ENCODE data around the gene NUP42. TPM values are rescaled to one million over a fixed set of nuclear protein-coding genes. Genes with fewer than 3 reads are reported as not detected.

Gene NUP42
- total RNA-seq, 1 donor from 2014 or later: 48.3 TPM

DNA sequence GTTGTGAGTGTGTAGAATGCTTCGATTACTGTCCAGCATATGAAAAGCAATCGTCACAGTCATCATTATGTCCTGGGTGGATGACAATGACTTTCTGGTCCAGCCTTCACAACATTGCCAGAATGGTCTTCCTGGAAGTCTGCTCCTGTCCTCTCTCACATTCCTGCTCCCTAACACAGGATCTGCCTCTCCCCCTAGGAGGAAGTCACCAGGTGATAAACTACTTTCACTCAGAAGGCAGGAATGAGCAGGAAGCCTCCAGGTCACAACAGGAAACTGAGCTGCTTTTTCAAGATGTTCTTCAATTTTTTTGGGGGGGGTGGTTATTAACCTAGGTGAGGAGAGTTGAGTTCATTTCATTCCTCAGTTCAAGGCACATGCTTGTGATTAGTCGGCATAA is 51.1 kb downstream of the NUP42 start:
- intact Hi-C loops (cut with micrococcal nuclease): no loop called here

DNA sequence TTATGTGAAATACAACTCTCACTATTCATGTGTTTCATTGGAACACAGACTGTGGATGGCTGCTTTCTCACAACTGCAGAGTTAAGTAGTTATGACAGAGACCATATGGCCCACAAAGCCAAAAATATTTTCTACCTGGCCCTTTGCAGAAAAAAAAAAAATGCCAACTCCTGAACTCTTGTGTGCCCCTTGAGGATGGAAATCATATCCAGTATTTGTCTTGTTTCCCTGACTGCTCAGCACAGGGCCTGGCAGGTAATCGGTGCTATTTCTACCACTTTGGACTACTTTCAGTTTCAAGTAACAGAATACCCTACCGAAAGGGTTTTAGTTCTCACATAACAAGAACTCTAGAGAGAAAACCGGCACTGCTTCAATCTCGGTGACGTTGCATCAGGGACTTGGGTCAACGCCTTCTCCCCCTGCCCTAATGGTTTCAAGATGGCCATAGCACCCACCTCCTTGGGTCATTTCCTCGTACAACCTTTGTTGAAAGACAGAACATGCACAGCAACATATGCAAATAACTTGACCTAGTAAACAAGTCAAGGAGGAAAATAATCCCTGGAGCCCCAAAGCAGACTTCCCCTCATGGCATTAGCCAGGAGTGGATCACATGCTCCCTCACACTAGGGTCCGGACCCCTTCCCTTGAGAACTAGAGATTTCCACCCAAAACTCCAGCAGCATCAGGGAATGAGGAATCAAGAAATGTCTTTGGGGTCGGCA is 52.9 kb downstream of the NUP42 start:
- intact Hi-C loops (cut with micrococcal nuclease): no loop called here

DNA sequence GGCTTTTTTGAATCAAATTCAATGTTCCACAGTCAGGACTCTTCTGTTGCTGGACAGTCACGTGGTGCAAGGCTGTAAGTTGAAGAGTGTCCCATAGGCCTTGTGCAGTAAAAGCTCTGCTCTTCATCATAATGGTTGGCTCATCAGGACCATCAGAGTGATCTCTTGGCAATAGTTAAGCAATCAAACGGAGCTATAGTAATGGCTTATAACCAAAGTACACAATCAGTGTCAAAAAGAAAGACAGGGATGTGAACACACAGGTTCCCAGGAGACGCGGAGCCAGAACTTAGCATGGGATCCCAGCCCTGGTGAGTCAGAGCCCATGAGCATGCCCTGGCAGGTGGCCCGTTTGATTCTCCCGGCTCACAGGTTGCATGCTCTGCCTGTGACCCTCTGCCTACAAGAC is 54.0 kb downstream of the NUP42 start:
- intact Hi-C loops (cut with micrococcal nuclease): no loop called here

DNA sequence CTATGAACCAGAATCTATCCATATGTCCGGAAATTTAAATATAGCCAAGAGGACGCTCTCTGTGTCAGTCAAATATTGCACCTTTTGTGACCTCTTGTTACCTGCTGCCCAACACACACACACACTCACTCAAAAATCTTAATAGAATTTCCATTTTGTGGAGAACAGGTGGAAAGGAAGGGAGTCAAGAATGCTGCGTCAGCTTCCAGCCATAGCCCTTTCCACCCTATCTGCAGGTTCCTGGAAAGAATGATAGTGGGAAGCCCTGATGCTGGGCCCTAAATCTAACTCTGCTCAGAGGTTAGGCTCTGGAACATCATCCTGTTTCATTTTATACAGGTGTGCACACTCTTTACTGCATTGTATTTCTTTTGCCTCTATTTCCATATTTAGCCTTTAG is 55.2 kb downstream of the NUP42 start:
- intact Hi-C loops (cut with micrococcal nuclease): no loop called here

DNA sequence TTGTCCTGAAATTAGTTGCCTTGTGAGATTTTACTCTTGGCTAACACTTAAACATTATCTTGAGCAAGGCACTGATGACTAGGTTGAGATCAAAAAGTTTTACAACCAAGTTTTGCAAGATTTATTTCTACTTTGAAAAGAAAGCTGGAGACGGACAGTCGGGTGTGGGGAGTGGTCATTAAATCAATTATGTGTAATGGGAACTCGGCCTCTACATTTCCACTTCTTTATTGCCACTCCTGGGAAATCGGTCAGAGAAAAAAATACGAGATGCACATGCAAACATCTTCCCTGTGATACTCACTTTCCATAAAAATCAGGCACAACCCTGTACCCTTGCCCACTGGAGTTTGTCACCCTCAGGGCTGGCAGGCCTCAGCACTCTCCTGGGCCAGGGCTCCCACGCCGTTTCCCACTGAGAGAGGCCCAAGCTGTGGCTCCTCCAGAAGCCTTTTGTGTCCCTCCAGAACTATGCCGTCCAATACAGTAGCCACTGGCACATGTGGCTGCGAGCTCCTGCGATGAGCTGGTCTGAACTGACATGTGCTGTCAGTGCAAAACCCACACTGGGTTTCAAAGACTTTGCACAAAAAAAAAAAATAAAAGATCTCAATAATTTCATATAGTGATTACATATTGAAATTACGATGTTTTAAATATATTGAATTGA is 57.3 kb downstream of the NUP42 start:
- intact Hi-C loops (cut with micrococcal nuclease): no loop called here

DNA sequence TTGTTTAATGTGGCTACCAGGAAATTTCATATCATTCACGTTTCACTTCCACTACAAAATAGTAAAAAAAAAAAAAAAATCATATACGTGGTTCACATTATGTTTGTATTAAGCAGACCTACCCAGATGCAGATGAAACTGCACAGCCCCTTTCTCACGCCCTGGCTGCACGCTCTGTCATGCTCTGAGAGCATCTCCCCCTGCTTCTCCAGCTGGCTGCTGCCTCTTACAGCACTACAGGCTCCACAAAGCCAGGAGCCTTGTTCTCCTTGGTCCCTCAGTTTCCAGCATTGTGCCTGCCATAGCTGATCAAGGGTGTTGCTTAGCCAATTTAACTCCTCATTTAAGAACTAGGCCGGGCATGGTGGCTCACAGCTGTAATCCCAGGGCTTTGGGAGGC is 57.9 kb downstream of the NUP42 start:
- intact Hi-C loops (cut with micrococcal nuclease): no loop called here

DNA sequence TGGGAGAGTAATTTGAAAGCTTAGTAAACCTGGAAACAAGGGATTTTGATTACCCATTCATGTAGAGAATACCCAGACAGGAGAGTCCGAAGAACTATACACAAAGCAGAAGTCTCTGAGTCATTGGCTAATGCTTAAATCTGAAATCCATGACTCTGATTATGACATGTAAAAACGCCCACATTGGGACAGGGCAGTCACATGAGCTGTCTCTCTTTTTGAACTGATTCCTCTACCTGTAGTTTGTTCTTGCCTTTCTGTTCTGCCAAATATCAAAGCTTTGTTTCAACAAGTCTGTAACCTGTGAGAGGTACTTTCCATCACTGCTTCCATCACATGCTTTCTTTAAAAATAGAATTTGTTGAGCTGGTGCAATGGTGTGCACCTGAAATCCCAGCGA is 60.5 kb downstream of the NUP42 start:
- intact Hi-C loops (cut with micrococcal nuclease): no loop called here

DNA sequence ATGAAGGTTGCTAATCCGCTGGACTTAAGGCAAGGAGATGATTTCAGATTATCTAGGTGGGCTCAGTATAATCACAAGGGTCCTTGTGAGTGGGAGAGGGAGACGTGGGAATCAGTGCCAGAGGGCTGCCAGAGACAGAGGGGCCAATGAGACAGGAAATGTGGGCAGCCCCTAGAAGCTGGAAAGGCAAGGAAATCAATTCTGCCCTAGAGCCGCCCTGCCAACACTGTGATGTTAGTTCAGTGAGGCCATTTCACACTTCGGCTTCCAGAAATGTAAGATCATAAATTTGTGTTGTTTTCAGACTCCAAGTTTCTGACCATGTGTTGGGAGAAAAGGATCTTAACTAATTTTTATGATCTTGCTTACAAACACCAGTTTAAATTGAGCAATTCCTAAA is 61.1 kb downstream of the NUP42 start:
- intact Hi-C loops (cut with micrococcal nuclease): no loop called here

DNA sequence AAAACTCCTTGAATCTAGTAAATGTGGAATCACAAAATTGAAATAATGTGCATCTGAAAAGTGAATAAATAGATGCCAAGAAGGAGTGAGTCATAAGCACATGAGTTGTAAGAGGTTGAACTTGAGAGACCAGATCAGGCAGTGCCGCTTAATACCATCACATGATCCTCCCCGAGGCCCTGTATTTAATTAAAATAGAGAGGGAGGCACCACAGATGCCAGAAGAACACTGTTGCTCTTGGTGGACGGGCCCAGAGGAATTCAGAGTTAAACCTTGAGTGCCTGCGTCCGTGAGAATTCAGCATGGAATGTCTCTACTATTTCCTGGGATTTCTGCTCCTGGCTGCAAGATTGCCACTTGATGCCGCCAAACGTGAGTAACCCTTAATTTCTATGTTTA is 64.7 kb downstream of the NUP42 start, which contains the start of gene GPNMB:
Gene GPNMB, plus strand, starts transcription at position 221 of the 400 bp plus-strand sequence. Its CDS starts 83 bp downstream, at position 304.
- intact Hi-C loops (cut with micrococcal nuclease): no loop called here

DNA sequence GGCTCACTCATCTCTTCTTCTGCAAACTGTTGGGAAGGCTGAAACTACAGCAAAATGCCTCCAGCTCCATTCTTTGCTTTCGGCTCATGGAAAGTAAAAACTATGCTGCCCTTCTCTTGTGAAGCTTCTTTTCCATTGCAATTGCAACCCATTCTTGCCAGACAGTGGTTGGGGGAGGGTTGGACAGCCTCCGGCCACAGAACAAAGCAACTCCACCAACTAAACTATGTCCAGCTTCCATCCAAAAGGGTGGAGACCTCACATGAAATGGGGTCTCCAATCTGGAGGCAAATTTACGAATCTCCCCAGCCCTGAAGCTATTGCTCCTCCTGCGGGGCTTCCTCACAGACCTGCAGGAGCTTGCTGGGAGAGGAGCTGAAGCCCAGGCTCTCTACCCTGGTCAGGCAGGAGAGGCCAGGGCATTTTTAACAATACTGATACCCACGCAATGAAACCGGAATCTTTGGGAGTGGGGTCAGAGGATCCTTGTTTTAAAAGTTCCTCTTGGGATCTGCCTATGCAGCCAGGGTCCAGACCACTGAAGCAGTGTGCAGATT is 65.3 kb downstream of the NUP42 start:
- intact Hi-C loops (cut with micrococcal nuclease): no loop called here

DNA sequence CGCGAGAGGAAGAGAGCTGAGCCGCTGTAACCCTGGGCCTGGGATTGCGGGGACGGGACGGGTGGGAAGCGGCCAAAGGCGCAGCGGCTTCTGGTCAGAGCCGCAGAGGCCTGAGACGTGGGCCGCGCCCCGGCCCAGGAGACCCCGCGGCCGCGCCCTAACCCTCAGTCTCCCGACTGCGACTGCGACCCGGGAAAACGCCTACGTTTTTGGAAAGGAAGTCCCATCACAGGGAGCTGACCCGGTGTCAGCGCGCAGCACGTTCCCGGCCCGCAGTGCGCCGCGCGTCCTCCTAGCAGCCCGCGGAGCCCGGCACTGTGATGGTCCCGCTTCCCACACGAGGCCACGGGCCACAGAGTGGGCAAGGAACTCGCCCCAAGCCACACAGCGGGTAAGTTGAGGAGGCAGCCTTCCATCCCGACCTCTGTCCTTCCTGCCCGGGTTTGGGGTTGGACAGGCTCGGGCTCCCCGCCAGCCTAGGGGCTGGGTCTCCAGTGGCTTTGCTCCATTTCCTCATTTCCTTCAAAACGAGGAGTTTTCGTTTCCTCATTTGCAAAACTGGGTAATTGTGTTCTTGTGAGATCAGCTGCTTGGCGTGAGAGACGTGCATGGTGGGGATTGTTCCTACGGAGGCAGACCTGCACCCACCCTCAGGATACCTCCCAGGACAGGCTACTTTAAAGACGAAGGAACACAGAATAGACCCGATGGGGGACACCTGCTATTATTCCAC is 65.9 kb downstream of the NUP42 start:
- intact Hi-C loops (cut with micrococcal nuclease): no loop called here

DNA sequence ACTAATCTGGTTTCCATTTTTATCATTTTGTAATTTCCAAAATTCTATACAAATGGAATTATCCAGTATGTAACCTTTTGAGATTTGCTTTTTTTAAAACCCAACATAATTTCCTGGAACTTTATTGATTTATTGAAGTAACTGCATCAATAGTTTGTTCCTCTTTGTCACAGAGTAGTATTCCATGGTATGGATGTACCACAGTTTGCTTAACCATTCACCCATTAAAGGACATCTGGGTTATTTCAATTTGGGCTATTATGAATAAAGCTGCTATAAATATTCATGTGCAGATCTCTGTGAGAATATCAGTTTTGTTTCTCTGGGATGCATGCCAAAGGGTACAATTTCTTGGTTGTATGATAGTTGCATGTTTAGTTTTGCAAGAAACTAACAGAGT is 67.6 kb downstream of the NUP42 start:
- intact Hi-C loops (cut with micrococcal nuclease): no loop called here

Other genes starting within 250 kb of the NUP42 start
- 89.8 and 93.5 TPM in 2 replicates for gene HYCC1, start 167.9 kb upstream of the NUP42 start, total RNA-seq
- gene KLHL7, start 76.3 kb upstream of the NUP42 start, total RNA-seq: 12.5 and 13.4 TPM in 2 replicates
- 0.73 and 0.82 TPM in 2 replicates for gene GPNMB, start 64.7 kb downstream of the NUP42 start, total RNA-seq
- 56.3 and 61.4 TPM in 2 replicates for gene MALSU1, start 117.3 kb downstream of the NUP42 start, total RNA-seq